Psoas muscle (tissue), 8 donors: ENCODE results near the gene CD2AP. TPM values are rescaled to one million over a fixed set of nuclear protein-coding genes. Genes with fewer than 3 reads are reported as not detected.
"Not testable (repeated sequence)": the region's sequence is repeated elsewhere in the genome, so short reads cannot be mapped to it uniquely, and the experiment has no call there.

ENCODE experiments used
- ATAC-seq, 4 donors: fragments of 200-7000 bp; cut with Tn5 transposase; one replicate each; pipeline ENCODE4 v1.9.1; 2020; ENCODE audit warnings: moderate library complexity in 3 of 4, mild to moderate bottlenecking in 2 of 4
- DNase-seq, 2 donors: peaks; one replicate each; pipeline ENCODE4 v3.0.0-alpha.2; 2020
- H3K27ac ChIP-seq: fragments of 200-600 bp; one replicate; pipeline ENCODE4 v1.8.0; 2022
- H3K27me3 ChIP-seq, 3 donors: fragments of 200-600 bp in 1 of 3; one replicate each; pipeline versions ENCODE4 v1.6.1 to v1.8.0; 2013 to 2022; ENCODE audit warnings: low read length in 2 of 3, mild to moderate bottlenecking in 2 of 3, moderate library complexity in 1 of 3; ENCODE audit not compliant: insufficient read depth in 3 of 3
- H3K36me3 ChIP-seq, 2 donors: fragments of 200-600 bp in 1 of 2; one replicate each; pipeline versions ENCODE4 v1.6.1 to v1.8.0; 2013 to 2022; ENCODE audit warnings: low read depth in 1 of 2, mild to moderate bottlenecking in 1 of 2, moderate library complexity in 1 of 2; ENCODE audit not compliant: insufficient read depth in 1 of 2
- H3K4me1 ChIP-seq: fragments of 200-600 bp; one replicate; pipeline ENCODE4 v1.8.0; 2022
- H3K4me3 ChIP-seq: fragments of 200-600 bp; one replicate; pipeline ENCODE4 v1.8.0; 2022; ENCODE audit warnings: mild to moderate bottlenecking
- H3K9me3 ChIP-seq: fragments of 200-600 bp; one replicate; pipeline ENCODE4 v1.8.0; 2022
- CTCF ChIP-seq: fragments of 200-600 bp; IDR thresholded peaks from one replicate; pipeline ENCODE4 v1.8.0; 2022; ENCODE audit warnings: antibody characterized with exemption
- WGBS, 3 donors: extraction: QIAGEN DNeasy Blood & Tissue Kit; methylation state at CpG; one replicate each; pipeline versions ENCODE4 v1.1.6 to v1.1.7; 2013; 5-methylcytosine and 5-hydroxymethylcytosine counted together
- intact Hi-C, 2 donors: fragments of 100-400 bp; cut with DNase I; formaldehyde crosslinking; loops; one replicate each; pipeline versions ENCODE4 v1.11.0 to v1.14.2; 2022
- polyA plus RNA-seq, 3 donors: library from polyadenylated mRNA; stranded (reverse); fragments of 200-250 nt; gene quantifications; one replicate each; pipeline ENCODE4 v1.2.3, GENCODE V29; 2013
- total RNA-seq, 4 donors: library from RNA; stranded (reverse); fragmentation: NEBNext Ultra II Directional in 2 of 4; extraction: Animal tissue kit (Norgen Biotek cat#: 25700) in 2 of 4; gene quantifications; one replicate each; pipeline versions ENCODE4 v1.2.1 to v1.2.4, GENCODE V29; 2021 to 2023
- donor health status: healthy with polysubstance abuse.
- donor health status: DM: no; HTN: no; CAD: no; lungs with moderate emphysema.
- donor health status: Bipolar disorder and iron deficiency.
- donor health status: healthy.
- donor health status: DM: yes; HTN: yes; CAD: no.
- donor health status: DM: no; HTN: no; CAD: no.
- donor health status: DM: no; HTN: no; CAD: no.
- donor health status: DM: yes; HTN: yes; CAD: no.

The CD2AP gene
- total and polyA plus RNA-seq, 7 donors, result 3.4 to 11.7 (median 8.3) TPM

- Histone ChIP-seq H3K27me3 (no peaks in the 10 kb centered on the region), H3K4me1 (no peaks in the 10 kb centered on the region), H3K27ac (no peak overlapping the region), H3K4me3 (no peak overlapping the region), H3K36me3 (no peaks in the 10 kb centered on the region), H3K9me3 (no peaks in the 10 kb centered on the region)
- no peak for TF ChIP-seq CTCF
- intact Hi-C loops, result no loop called here
- DNase-seq, result no peak
- ATAC-seq, result no peak
- WGBS, 3 donors, result 7 to 43% (median 31%) methylated on average over 2 of the region's 2 CpGs
Observed at GRCh38 chr6:47439348-47439668, 38.3 kb upstream of the CD2AP start.

- no peak overlapping the region for H3K4me3 ChIP-seq
- DNase-seq (no peak), ATAC-seq (peak; percentile 38 to 49 (median 44))
- no peaks in the 10 kb centered on the region for H3K9me3 ChIP-seq
- no peaks in the 10 kb centered on the region for H3K27me3 ChIP-seq
- no peaks in the 10 kb centered on the region for H3K36me3 ChIP-seq
- no peaks in the 10 kb centered on the region for H3K4me1 ChIP-seq
- no peak for TF ChIP-seq CTCF
- intact Hi-C loops, result no loop called here
- WGBS, 3 donors, result 19 to 35% (median 26%) methylated on average over 3 of the region's 3 CpGs
- no peak overlapping the region for H3K27ac ChIP-seq
Observed at GRCh38 chr6:47440719-47441118, 36.9 kb upstream of the CD2AP start.

GRCh38 chr6:47444964-47445363 lies 32.6 kb upstream of the CD2AP start:
- H3K27me3 ChIP-seq, ATAC-seq, H3K4me1 ChIP-seq, intact Hi-C loops, H3K36me3 ChIP-seq, DNase-seq, H3K4me3 ChIP-seq, H3K9me3 ChIP-seq, H3K27ac ChIP-seq: not testable (repeated sequence)
- 91 to 93% (median 92%) methylated on average over 3 of the region's 3 CpGs for WGBS, 3 donors

GRCh38 chr6:47446669-47447330 lies 30.8 kb upstream of the CD2AP start:
- Histone ChIP-seq H3K27ac (no peak overlapping the region), H3K9me3 (no peaks in the 10 kb centered on the region), H3K36me3 (no peaks in the 10 kb centered on the region), H3K4me1 (no peaks in the 10 kb centered on the region), H3K4me3 (no peak overlapping the region), H3K27me3 (no peaks in the 10 kb centered on the region)
- WGBS, 3 donors, result 34 to 40% (median 37%) methylated on average over 3 of the region's 3 CpGs
- intact Hi-C loops, result no loop called here
- DNase-seq (no peak), ATAC-seq (no peak)
- no peak for TF ChIP-seq CTCF

- no peak overlapping the region for H3K4me3 ChIP-seq
- DNase-seq (no peak), ATAC-seq (no peak)
- no peaks in the 10 kb centered on the region for H3K9me3 ChIP-seq
- WGBS, 3 donors, result 84 to 94% (median 89%) methylated on average over 1 of the region's 1 CpG
- no peaks in the 10 kb centered on the region for H3K36me3 ChIP-seq
- intact Hi-C loops, result no loop called here
- H3K27me3 ChIP-seq, result no peaks in the 10 kb centered on the region
- H3K4me1 ChIP-seq, result no peaks in the 10 kb centered on the region
- no peak overlapping the region for H3K27ac ChIP-seq
- TF ChIP-seq CTCF, result no peak
Observed at GRCh38 chr6:47447722-47448121, 29.9 kb upstream of the CD2AP start.
